ENCODE measurements around the gene PSMA4. TPM values are rescaled to one million over a fixed set of nuclear protein-coding genes. Genes with fewer than 3 reads are reported as not detected.
A peak's percentile ranks its signal among the peaks of the same experiment; 100 is the strongest.

The PSMA4 gene
- total RNA-seq, 4 donors from 2014 or later, result 44.3 to 148 (median 103) TPM

GRCh38 chr15:78565097-78565950 is 25.1 kb downstream of the PSMA4 start, which contains the start of gene CHRNA5:
CHRNA5 (plus strand) TSS chr15:78565520; CDS start chr15:78565720, 200 bp downstream.
- no peak for TF ChIP-seq POLR2A (IDR thresholded peaks at IDR 0.05)
- TF ChIP-seq CTCF (IDR thresholded peaks at IDR 0.05), result no peak
- Histone ChIP-seq H3K4me3 (peak within 1 kb of the TSS; percentile 55 to 93 (median 79)), H3K27ac (peak within 1 kb of the TSS in 3 of 4 donors; percentile 61 to 80 (median 75)), H3K9me3 (no peaks in the 10 kb centered on the region), H3K27me3 (no peaks in the 10 kb centered on the region), H3K4me1 (peaks cover 0 to 17% (median 2%) of the 10 kb centered on the region in 4 donors), H3K36me3 (no peaks in the 10 kb centered on the region)
- peak; percentile 92 to 97 (median 95) for DNase-seq

GRCh38 chr15:78565951-78566774 is 25.9 kb downstream of the PSMA4 start:
- TF ChIP-seq CTCF (IDR thresholded peaks at IDR 0.05) (peak in 2 of 6 experiments; percentile 3 to 9), POLR2A (IDR thresholded peaks at IDR 0.05) (no peak)
- no peaks in the 10 kb centered on the region for H3K9me3 ChIP-seq
- peaks cover 0 to 17% (median 2%) of the 10 kb centered on the region in 4 donors for H3K4me1 ChIP-seq
- peak overlapping the region; percentile 55 to 93 (median 79) for H3K4me3 ChIP-seq
- H3K36me3 ChIP-seq, result no peaks in the 10 kb centered on the region
- no peak for DNase-seq
- no peaks in the 10 kb centered on the region for H3K27me3 ChIP-seq
- H3K27ac ChIP-seq, result peak overlapping the region in 3 of 4 donors; percentile 61 to 80 (median 75)

- Histone ChIP-seq H3K27me3 (no peaks in the 10 kb centered on the region), H3K4me3 (no peak overlapping the region)
- no peak for DNase-seq
Observed at GRCh38 chr15:78567531-78567930, 27.3 kb downstream of the PSMA4 start.

GRCh38 chr15:78570710-78571109 is 30.5 kb downstream of the PSMA4 start:
- H3K36me3 ChIP-seq, result no peaks in the 10 kb centered on the region
- no peak for TF ChIP-seq POLR2A (IDR thresholded peaks at IDR 0.05)
- no peak overlapping the region for H3K27ac ChIP-seq
- peaks cover 0 to 11% (median 0%) of the 10 kb centered on the region in 4 donors for H3K4me1 ChIP-seq
- no peak overlapping the region for H3K4me3 ChIP-seq
- no peaks in the 10 kb centered on the region for H3K27me3 ChIP-seq
- no peaks in the 10 kb centered on the region for H3K9me3 ChIP-seq
- no peak for DNase-seq

More at GRCh38 chr15:78567531-78567930, 27.3 kb downstream of the PSMA4 start:
- TF ChIP-seq CTCF (IDR thresholded peaks at IDR 0.05), result no peak
- no peak for TF ChIP-seq POLR2A (IDR thresholded peaks at IDR 0.05)
- Histone ChIP-seq H3K9me3 (no peaks in the 10 kb centered on the region), H3K4me1 (peaks cover 0 to 17% (median 2%) of the 10 kb centered on the region in 4 donors), H3K27ac (no peak overlapping the region), H3K36me3 (no peaks in the 10 kb centered on the region)

GRCh38 chr15:78571382-78571781 is 31.1 kb downstream of the PSMA4 start:
- Histone ChIP-seq H3K27me3 (no peaks in the 10 kb centered on the region), H3K4me3 (no peak overlapping the region), H3K27ac (no peak overlapping the region), H3K9me3 (no peaks in the 10 kb centered on the region), H3K4me1 (peaks cover 0 to 4% (median 0%) of the 10 kb centered on the region in 4 donors), H3K36me3 (no peaks in the 10 kb centered on the region)
- TF ChIP-seq CTCF (IDR thresholded peaks at IDR 0.05), result no peak
- TF ChIP-seq POLR2A (IDR thresholded peaks at IDR 0.05), result no peak
- no peak for DNase-seq

Data from Peyer's patch (tissue), 4 donors.